PC-9 (cell line): ENCODE results near the gene FUT3.

Experiments used
- CTCF ChIP-seq: fragments of 200-600 bp; sonication (generic); conservative IDR thresholded peaks from 2 replicates; pipeline ENCODE4 v1.6.1; 2017; ENCODE audit warnings: mixed run types, antibody characterized with exemption, mild to moderate bottlenecking, moderate library complexity
- EZH2 ChIP-seq: fragments of 200-600 bp; sonication (generic); IDR thresholded peaks from 2 replicates; pipeline ENCODE4 v1.8.0; 2017; ENCODE audit warnings: antibody characterized with exemption, low read depth

- TF ChIP-seq EZH2 (no peak), CTCF (no peak)
Measured at GRCh38 chr19:5820785-5821184, 30.5 kb downstream of the FUT3 start.
